ENCODE measurements around the gene NBPF3.

GRCh38 chr1:21489146-21489545, 49.2 kb downstream of the NBPF3 start:
- no peak for TF ChIP-seq EZH2phosphoT487 (IDR thresholded peaks at IDR 0.05; ENCODE audit: low read depth, severe bottlenecking, unreplicated experiment)
- no peak for TF ChIP-seq CTCF (IDR thresholded peaks at IDR 0.05; ENCODE audit: poor library complexity)
- TF ChIP-seq EZH2 (IDR thresholded peaks at IDR 0.05; ENCODE audit: borderline replicate concordance): no peak

Data from hepatocyte (in vitro differentiated cells).